GM19467 (cell line): ENCODE results near the gene PLEKHO1.

Source experiments
- ATAC-seq: cut with Tn5 transposase; IDR thresholded peaks from one replicate; pipeline ENCODE4 v1.9.1; 2021; ENCODE audit warnings: mild to moderate bottlenecking, moderate library complexity; ENCODE audit not compliant: unreplicated experiment

Gene PLEKHO1

DNA sequence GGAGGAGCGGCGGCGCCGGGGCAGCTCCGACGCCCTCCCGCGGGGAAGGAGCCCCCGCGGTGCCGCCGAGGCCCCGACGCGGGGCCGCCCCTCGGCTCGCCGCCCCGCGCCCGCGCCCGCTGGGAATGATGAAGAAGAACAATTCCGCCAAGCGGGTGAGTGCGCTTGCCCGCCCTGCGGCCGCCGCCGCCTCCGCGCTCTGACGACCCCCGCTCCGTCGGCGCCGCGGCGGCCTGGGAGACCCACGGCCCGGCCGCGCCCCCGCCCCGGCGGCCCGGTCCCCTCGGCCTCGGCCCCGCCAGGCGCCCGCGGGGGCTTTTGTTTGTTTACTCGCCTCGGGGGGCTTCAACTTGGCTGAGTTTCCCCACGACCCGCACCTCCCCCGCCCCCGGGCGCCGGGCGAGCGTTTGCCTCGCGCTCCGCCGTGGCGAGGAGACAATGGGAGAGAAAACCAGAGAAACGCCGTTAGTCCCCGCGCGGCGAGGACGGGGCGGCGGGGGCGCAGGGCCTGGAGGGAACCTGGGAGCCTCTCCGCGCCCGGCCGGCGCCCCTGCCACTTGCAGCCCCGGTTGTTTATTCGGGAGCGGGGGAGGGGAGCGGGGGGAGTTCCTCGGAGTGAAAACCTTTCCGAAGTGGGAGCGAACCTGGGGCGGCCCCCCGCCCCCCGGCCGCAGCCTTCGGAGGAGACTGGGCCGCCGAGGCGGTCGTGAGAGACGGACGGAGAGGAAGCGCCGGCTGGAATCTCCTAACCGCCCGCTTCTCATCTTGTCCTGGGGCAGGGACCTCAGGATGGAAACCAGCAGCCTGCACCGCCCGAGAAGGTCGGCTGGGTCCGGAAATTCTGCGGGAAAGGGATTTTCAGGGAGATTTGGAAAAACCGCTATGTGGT, 661 bp downstream of the PLEKHO1 start:
- no peak for ATAC-seq

DNA sequence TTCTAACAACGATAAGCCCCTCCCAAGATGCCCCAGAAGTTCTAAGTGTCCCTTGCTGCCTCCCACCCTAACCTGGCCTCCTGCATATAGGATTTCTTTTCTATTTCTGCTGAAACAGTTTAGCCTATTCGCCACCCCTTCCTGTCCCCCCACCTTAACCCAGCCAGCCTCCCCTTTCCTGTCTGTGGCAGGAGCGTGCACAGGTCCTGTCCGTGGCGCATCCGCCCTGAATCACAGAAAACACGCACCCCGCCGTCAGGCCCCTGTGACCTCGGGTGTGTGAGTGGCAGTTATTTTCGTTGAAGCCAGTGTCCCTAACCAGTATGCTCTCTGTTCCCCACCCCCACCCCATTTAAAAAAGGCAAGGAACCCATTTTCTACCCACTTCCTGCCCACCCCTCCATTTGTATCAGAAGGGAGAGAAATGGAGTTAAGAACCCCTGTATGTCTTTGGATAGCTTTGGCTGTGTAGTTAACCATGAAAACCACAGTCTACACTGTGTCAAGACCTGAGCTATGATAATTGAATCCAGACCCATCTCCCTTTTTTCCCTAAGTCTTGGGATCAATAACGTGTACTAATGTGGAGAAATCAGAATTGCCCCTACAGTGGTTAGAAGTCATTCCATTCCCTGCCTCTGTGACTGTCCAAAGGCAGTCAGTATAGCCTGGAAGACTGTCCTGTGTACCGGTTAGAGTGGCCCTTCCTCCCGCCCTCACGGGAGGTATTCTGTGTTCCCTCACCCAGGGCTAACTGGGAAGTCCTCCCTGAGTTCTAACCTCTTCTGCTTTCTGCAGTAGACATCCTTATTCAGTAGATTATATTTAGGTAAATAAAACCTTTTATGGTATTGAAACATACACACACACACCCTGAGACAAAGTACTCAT, 1.8 kb downstream of the PLEKHO1 start:
- peak; percentile 44 for ATAC-seq

DNA sequence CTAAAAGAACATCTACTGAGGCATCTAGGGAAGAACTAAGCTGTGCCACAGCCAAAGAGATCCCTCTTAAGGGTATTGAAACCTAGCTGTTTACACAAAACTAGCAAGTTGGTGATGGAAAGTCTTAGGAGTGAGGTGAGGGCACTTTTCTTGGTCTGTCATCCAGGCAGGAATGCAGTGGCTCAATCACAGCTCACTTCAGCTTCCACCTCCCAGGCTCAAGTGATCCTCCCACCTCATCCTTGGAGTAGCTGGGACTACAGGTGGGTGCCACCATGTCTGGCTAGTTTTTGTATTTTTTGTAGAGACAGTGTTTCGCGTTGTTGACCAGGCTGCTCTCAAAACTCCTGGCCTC, 2.4 kb downstream of the PLEKHO1 start:
- no peak for ATAC-seq

DNA sequence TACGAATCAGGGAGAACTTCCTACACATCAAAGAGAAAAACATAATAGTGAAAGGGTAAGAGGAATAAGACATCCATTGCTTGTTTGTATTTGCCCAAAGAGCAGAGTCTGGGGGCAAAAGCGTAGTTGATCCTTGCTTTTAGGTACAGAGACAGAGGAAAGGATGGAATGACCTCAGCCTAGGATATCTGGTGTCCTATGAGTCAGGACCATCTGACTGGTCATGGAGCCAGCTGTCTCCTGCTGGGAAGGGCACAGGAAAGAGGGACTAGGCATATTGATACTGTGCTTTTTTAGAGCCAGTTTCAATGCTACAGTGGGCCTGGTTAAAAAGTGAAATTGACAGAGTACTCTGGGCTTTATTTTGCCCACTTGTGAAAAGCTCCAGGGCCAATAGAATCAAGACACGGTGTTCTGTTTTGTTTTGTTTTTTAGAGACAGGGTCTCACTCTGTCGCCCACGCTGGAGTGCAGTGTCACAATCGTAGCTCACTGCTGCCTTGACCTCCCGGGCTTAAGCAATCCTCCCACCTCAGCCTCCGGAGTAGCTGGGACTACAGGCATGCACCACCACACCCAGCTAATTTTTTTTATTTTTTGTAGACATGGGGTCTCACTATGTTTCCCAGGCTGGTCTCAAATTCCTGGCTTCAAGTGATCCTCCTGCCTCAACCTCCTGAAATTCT, 3.2 kb downstream of the PLEKHO1 start:
- no peak for ATAC-seq

DNA sequence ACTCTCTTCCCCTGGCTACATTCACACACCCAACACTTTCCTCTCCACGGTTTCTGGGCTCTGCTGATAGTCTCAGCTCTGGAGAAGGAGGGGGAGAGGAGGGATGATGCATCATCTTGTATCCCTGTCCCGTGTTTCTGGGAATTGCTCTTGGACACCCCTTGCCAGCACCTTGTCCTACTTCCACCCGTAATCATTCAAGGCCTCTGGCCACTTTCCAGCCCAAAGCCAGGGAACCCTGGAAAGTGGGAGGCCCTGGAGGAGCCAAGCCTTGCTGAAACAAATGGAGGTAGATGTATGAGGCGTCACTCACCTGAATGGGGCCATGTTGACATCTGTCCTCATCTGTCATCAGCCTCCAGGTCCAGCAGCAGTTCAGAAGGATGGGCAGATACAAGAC, 4.4 kb downstream of the PLEKHO1 start:
- no peak for ATAC-seq

DNA sequence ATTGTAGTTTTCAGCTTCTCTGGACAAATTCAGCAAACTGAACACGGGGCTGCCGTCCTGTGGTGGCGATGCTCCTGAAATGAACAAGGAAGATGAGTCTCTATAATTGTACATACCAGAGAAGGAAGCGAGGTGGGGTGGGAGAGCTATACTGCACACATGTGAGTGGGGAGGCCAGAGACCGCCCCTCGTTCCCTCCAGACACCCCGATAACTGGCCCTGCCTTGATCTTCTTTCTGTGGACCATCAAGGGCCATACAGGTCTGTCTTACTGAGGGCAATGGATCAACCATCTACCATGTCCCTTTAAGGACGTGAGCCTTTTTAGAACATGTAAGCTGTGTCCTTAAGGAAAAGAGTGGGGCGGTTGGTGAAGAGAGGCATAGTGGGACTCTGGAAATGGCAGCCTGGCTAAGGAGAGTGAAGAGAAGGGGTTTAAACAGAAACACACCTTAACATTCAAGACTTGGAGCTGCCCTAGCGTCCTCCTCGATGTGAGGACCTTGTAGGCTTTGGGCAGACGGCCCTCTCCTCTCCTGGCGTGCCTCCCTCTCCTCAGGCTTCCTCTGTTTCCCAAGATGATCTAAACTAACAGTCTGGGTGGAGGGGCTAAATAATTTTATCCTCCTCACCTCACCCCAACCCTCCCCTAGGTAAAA, 5.8 kb downstream of the PLEKHO1 start:
- ATAC-seq, result no peak

DNA sequence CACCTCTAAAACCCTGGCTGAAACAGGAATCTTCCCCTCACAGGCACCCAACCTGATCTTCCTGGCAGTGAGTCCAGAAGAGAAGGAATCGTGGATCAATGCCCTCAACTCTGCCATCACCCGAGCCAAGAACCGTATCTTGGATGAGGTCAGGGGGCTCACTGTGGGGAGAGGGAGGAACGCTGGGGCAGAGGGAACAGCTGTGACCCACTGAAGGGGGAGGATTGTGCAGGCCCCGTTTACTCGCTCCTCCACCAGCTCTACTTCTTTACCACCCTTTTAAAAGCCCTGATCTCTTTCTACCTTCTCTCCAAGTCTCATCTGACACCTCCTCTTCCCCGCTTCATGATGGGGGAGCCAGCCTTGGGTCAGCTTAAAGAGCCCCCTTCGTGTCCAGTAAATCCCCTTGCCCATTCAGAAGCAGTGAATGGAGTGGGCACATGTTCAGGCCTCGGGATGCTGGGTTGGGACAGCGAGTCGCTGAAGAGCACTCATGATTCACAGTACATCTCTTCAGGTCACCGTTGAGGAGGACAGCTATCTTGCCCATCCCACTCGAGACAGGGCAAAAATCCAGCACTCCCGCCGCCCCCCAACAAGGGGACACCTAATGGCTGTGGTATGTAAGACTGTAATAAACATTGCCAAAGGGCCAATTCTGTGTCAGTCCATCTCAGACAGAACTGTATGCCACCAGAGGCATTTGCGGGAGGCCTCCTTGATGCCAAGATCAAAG, 7.3 kb downstream of the PLEKHO1 start:
- ATAC-seq, result no peak

DNA sequence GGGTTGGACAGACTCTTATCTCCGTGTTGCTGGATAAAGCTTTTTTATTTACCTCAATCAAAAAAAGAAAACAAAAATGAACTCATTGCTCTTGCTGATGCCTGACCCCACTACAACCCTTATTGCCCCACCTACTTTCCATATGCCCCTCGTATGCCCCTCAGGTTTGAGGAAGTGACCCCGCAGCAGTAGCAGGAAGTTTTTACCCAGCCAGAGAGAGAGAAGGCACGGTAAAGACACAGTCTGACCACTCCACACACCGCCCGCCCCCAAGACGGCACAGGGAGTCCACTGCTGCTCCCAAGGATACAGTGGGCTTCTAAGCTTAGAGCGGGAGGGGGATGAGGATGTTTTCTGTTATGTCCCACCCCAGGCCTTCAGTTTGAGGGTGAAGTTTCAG, 9.8 kb downstream of the PLEKHO1 start:
- no peak for ATAC-seq

DNA sequence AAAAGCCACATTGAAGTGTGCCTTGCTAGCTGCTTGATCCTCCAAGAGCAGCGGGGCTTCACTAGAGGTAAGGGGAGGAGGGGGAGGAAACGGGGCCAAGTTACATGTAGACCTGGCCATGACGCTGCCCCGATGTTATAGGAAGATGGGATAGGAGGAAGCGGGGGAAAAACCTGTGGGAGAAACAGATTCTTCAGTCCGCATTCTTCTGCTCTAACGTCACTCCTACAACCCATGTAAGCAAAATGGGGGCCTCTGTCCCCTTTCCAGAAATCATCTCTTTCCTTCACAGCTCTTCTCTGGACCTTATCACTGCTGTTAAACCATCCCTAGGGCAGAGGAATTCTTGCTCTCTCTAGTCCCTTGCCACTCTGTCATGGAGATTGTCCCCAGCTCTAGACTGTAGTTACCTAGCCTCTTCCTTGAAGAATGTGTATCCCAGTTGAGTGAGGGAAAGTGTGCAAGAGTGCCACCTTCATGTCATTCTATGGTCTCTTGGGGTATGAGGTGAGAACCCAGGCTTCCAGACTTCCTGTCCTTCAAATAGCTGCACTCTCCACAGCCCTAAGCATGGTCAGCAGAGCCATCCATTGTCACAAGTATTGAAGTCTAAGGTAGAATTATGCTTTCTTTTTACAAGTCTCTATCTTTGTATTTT, 11.4 kb downstream of the PLEKHO1 start:
- no peak for ATAC-seq

DNA sequence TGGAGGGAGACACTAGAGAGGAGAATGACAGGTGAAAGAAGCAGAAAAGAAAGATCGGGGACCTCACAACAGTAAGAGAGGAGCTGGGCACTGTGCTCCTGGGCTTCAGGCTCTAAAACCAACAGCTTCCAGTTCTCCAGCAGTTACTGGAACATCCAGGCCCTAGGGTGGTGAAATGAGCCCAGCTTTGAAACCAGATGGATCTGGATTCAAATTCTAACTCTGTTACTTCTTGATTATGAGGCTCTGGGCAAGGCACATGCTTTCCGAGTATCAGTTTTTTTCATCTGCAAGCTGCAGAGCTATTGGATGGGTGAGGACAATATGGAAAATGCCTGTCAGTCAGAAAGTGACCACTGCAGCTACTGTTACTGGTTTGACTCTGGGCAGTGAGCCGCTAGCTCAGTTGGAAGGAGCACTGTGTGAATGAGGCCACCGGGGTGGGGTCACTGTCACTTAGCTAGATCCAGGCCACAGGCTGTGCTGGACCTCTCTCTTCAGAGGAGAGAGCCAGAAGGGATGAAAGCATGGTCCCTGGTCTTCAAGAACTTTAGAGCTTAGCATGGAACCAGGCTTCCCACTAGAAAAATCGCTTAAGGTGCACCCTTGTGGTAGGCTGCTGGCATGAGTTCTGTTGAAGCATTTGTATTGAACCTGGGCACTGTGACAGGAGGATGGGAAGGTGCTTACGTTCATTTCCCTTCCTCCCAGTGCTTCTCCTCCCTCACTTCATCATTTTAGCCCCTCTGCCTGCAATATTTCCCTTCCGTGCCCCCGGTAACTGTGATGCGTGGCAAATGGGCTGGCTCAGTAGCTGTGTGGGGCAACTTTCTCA, 12.2 kb downstream of the PLEKHO1 start:
- ATAC-seq, result no peak

DNA sequence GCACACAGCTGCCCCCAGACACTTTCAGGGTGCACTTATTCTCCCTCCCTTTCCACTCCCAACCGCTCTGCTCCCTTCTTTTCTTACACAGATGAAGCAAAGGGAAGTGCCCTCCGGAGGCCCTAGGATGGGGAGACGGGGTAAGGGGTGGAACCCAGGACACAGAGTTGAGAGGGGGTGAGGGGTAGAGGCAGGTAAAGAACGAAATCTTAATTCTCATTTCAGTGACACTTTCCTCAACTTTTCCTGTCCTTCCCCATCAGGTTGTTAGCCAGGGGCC, 12.8 kb downstream of the PLEKHO1 start:
- ATAC-seq, result no peak

DNA sequence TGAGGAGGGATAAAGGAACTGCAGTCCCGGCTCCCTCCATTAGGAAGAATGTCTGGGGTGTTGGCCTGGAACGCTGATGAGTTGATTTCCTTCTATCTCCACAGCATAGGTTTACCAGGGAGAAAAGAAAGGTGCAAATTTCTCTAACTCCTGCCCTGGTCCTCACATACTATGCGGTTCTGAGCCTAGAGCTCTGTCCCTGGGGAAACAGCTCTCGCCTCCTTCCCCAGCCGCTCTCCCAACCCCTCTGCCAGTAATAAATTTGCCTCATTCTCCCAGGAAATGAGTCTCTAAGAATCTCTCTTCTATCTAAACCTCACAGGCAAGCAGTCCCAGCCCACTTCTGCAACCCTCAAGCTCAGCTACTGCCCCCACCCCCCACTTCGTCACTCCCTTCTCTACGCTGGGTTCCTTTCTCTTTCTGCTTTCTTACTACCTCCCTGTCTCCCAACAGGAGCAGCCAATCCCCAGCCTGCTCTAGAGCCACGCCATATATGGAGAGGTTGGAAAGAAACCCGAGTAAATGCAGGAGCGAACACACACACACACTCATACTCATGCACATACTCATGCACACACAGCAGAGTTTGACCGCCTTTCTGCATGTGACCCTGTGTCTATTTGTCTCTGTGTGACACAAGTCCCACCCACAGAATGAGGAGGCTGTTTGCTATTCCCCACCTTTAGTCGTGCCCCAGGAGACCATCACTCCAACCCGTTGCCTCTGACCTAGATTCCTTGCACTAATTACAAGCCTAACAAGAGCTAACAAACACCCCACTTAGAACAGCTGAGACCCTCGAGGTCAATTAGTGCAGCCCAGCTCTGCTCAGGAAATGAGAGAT, 13.4 kb downstream of the PLEKHO1 start:
- ATAC-seq, result no peak

DNA sequence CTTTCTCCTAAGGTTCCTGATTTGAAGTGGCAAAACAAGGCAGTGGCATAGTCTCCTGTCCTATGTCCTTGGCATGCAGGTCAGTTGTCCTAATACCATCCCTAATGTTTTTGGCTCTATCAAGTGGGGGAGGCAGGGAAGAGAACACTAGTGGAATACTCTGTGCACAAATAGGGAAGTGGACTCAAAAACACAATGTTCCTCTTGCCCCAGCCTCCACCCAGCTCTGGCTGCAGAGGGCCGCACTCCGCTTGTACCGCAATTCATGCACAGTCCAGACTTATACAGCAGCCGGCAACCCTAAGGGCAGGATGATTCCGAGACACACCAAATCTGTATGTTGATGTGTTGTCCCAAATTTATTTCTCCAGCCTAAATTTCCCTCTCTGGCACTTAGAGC, 14.5 kb downstream of the PLEKHO1 start:
- ATAC-seq, result no peak

DNA sequence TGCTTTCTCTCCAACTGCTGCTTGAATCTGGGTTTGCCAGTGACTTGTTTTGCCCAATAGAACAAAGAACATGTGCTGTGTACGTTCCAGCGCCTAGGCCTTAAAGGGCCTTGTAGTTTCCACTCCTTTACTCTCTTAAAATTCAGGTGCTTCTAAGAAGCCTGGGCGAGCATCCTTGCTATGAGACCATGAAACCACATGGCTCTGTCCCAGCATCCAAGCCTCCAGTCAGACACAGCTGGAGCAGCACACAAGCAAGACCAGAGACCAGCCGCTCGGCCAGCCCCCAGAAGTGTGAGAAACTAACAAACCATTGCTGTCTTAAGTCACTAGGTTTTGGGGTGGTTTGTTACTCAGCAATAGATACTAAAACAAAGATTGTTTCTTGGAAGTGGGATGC, 15.1 kb downstream of the PLEKHO1 start:
- ATAC-seq, result no peak

DNA sequence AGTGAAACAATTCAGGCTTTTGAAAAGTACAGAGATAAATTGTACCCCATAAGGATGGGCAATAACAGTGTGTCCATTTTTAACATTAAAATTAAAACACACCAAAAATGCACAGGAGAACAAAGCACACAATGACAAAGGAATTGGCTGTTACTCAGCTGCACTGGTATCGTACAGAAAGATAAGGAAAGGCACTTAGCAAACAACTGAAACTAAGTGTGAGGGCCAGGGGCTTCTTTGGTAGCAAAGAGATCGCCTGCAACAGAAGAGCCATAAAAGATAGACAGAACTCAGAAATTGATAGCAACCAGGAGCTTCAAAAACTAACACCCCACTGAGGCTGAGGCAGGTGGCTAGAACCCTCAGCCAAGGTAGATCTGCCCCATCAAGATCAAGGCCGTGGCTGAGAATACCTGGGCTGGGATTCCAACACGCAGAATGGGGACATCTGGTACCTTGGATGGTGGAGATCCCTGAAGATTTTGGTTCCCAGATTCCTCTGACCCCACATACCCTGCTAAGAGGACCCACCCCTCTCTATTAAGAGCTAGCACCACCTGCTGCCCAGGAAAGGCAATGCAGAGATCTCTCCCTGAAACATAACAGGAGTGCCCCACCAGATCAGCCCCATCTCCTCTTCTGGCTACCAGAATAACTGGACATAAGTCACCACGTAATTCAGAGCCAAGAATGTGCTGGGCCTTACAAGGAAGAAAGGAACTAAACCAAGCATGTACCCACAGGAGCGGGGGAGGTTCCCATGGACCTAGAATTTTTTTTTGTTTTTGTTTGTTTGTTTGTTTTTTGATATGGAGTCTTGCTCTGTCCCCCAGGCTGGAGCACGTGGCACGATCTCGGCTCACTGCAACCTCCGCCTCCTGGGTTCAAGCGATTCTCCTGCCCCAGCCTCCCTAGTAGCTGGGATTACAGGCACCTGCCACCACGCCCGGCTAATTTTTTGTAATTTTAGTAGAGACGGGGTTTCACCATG, 16.2 kb downstream of the PLEKHO1 start:
- ATAC-seq, result no peak

DNA sequence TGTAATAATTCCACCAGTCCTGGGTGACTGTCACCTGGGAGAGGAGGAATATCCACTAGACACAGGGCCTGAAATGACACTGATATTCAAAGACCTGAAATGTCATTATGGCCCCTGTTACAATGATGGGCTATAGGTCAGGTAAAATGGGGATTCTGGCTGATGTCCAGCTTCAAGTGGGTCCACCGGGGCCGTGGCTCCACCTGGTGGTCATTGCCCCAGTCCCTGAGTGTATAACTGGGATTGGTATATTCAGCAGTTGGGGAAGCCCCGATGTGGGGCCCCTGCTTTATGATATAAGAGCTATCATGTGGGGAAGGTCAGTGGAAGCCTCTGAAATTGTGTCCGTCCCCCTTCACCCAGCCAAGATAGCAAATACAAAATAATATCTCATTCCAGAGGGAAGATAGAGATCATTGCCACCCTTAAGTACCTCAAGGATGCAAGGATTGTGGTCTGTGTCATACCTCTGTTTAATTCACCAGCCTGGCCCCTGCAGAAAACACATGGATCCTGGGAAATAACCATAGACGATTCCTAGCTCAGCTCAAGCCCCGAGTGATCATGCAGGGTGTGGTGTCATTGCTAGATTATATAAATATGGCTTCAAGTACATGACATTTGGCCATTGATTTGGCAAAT, 19.4 kb downstream of the PLEKHO1 start:
- ATAC-seq, result no peak

DNA sequence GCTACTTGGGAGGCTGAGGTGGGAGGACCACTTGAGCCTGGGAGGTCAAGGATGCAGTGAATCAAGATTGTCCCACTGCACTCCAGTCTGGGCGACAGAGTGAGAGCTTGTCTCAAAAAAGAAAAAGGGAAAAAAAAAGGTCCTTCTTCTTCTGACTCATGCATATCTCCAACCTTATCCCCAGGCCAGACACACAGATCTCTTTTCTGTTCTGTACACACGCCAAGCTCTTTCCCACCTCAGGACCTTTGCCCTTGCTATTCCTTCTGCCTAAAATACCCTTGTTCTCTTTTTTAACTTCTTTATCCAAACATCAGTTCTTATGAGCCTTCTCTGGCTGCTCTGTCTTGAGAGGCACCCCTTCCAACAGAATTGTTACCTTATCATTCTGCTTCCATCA, 22.1 kb downstream of the PLEKHO1 start:
- ATAC-seq, result no peak
